Tibial artery (tissue), 4 donors: Measurements from ENCODE around the gene ZNF556.

ENCODE experiments used
- DNase-seq, 2 donors: peaks; one replicate each; pipeline ENCODE4 v3.0.0-alpha.2; 2019
- H3K27ac ChIP-seq, 2 donors: fragments of 200-600 bp; sonication (generic) in 1 of 2; 1 replicate in 1 of 2; 2 replicates in 1 of 2; pipeline ENCODE4 v1.5.1; 2018 to 2019; ENCODE audit warnings: mild to moderate bottlenecking in 1 of 2
- H3K27me3 ChIP-seq, 2 donors: fragments of 200-600 bp; sonication (generic) in 1 of 2; one replicate each; pipeline versions ENCODE4 v1.5.1 to v1.6.0; 2016 to 2019
- H3K36me3 ChIP-seq, 3 donors: fragments of 200-600 bp; sonication (generic) in 2 of 3; one replicate each; pipeline ENCODE4 v1.5.1; 2016 to 2019; ENCODE audit warnings: mild to moderate bottlenecking in 2 of 3
- H3K4me1 ChIP-seq, 4 donors: fragments of 200-600 bp; sonication (generic) in 2 of 4; 1 replicate in 3 of 4; 2 replicates in 1 of 4; pipeline ENCODE4 v1.5.1; 2016 to 2019
- H3K4me3 ChIP-seq, 2 donors: fragments of 200-600 bp; sonication (generic) in 1 of 2; 1 replicate in 1 of 2; 2 replicates in 1 of 2; pipeline ENCODE4 v1.5.1; 2018 to 2019; ENCODE audit warnings: mild to moderate bottlenecking in 2 of 2
- H3K9me3 ChIP-seq, 3 donors: fragments of 200-600 bp; sonication (generic) in 1 of 3; one replicate each; pipeline ENCODE4 v1.5.1; 2016 to 2019
- CTCF ChIP-seq, 2 experiments: fragments of 200-600 bp in 1 of 2; fragments of 450-650 bp in 1 of 2; IDR thresholded peaks; one replicate each; pipeline ENCODE4 v1.5.1; 2017 to 2019; ENCODE audit warnings: antibody characterized with exemption in 2 of 2, mild to moderate bottlenecking in 1 of 2, moderate library complexity in 1 of 2
- intact Hi-C: fragments of 100-400 bp; cut with DNase I; formaldehyde crosslinking; loops from one replicate; pipeline ENCODE4 v1.15.0; 2023; ENCODE audit warnings: low total_unique reads

ZNF556 gene

GRCh38 chr19:2917275-2918184 lies 50.4 kb downstream of the ZNF556 start:
- no peak for DNase-seq

GRCh38 chr19:2922987-2923386 lies 55.9 kb downstream of the ZNF556 start:
- Histone ChIP-seq H3K36me3 (peaks cover 6 to 19% (median 16%) of the 10 kb centered on the region in 3 donors), H3K4me3 (no peak overlapping the region), H3K27ac (no peak overlapping the region), H3K9me3 (peaks cover 0 to 1% (median 0%) of the 10 kb centered on the region in 3 donors), H3K27me3 (no peaks in the 10 kb centered on the region), H3K4me1 (no peaks in the 10 kb centered on the region)
- intact Hi-C loops: no loop called here
- TF ChIP-seq CTCF (IDR thresholded peaks at IDR 0.05): no peak
- no peak for DNase-seq

More at GRCh38 chr19:2917275-2918184, 50.4 kb downstream of the ZNF556 start:
- H3K27me3 ChIP-seq: no peaks in the 10 kb centered on the region
- H3K9me3 ChIP-seq: peaks cover 0 to 9% (median 0%) of the 10 kb centered on the region in 3 donors
- H3K27ac ChIP-seq: no peak overlapping the region
- no peak overlapping the region for H3K4me3 ChIP-seq
- intact Hi-C loops: no loop called here
- no peak for TF ChIP-seq CTCF (IDR thresholded peaks at IDR 0.05)
- no peaks in the 10 kb centered on the region for H3K4me1 ChIP-seq
- H3K36me3 ChIP-seq: peaks cover 27 to 51% (median 47%) of the 10 kb centered on the region in 3 donors

GRCh38 chr19:2923510-2923909 lies 56.4 kb downstream of the ZNF556 start:
- no peak for TF ChIP-seq CTCF (IDR thresholded peaks at IDR 0.05)
- no peak overlapping the region for H3K27ac ChIP-seq
- no peak overlapping the region for H3K4me3 ChIP-seq
- intact Hi-C loops: no loop called here
- peaks cover under 1 to 14% (median 11%) of the 10 kb centered on the region in 3 donors for H3K36me3 ChIP-seq
- DNase-seq: no peak
- no peaks in the 10 kb centered on the region for H3K9me3 ChIP-seq
- H3K4me1 ChIP-seq: no peaks in the 10 kb centered on the region
- no peaks in the 10 kb centered on the region for H3K27me3 ChIP-seq

GRCh38 chr19:2926341-2927031 lies 59.4 kb downstream of the ZNF556 start:
- H3K36me3 ChIP-seq: no peaks in the 10 kb centered on the region
- H3K27ac ChIP-seq: no peak overlapping the region
- H3K4me3 ChIP-seq: no peak overlapping the region
- H3K4me1 ChIP-seq: no peaks in the 10 kb centered on the region
- intact Hi-C loops: no loop called here
- no peaks in the 10 kb centered on the region for H3K9me3 ChIP-seq
- no peak for TF ChIP-seq CTCF (IDR thresholded peaks at IDR 0.05)
- DNase-seq: no peak
- H3K27me3 ChIP-seq: no peaks in the 10 kb centered on the region

GRCh38 chr19:2927032-2927430 lies 59.9 kb downstream of the ZNF556 start:
- DNase-seq: no peak
- no peak for TF ChIP-seq CTCF (IDR thresholded peaks at IDR 0.05)
- intact Hi-C loops: no loop called here
- no peak overlapping the region for H3K27ac ChIP-seq
- no peak overlapping the region for H3K4me3 ChIP-seq
- H3K36me3 ChIP-seq: peaks cover 0 to 4% (median 2%) of the 10 kb centered on the region in 3 donors
- no peaks in the 10 kb centered on the region for H3K4me1 ChIP-seq
- no peaks in the 10 kb centered on the region for H3K27me3 ChIP-seq
- peaks cover 0 to 2% (median under 1%) of the 10 kb centered on the region in 3 donors for H3K9me3 ChIP-seq
